Activated naive CD8-positive, alpha-beta T cell treated with anti-CD3 and anti-CD28 coated beads, Interleukin-2, amount 50 U/mL, for 24 hours (primary cell): ENCODE measurements around the gene DOK1.

Experiments used
- ATAC-seq: fragments of 150-1000 bp; cut with Tn5 transposase; one replicate; pipeline ENCODE4 v1.10.0; 2021
- DNase-seq: peaks from one replicate; pipeline ENCODE4 v3.0.0; 2021
- H3K27ac Mint-ChIP-seq: one replicate; pipeline ENCODE4 v1.8.0; 2021; ENCODE audit warnings: mild to moderate bottlenecking, mixed read lengths
- H3K27me3 Mint-ChIP-seq: one replicate; pipeline ENCODE4 v1.8.0; 2021; ENCODE audit warnings: mixed read lengths
- H3K36me3 Mint-ChIP-seq: one replicate; pipeline ENCODE4 v1.8.0; 2021; ENCODE audit warnings: low read depth, mixed read lengths
- H3K4me1 Mint-ChIP-seq: one replicate; pipeline ENCODE4 v1.8.0; 2021; ENCODE audit warnings: mixed read lengths
- H3K4me3 Mint-ChIP-seq: one replicate; pipeline ENCODE4 v1.8.0; 2021; ENCODE audit warnings: mild to moderate bottlenecking, moderate library complexity, mixed read lengths
- H3K9me3 Mint-ChIP-seq: one replicate; pipeline ENCODE4 v1.8.0; 2021; ENCODE audit warnings: mixed read lengths

Gene DOK1

GRCh38 chr2:74583504-74583903, 29.0 kb downstream of the DOK1 start:
- Mint-ChIP-seq H3K36me3 (no peaks in the 10 kb centered on the region), H3K4me1 (peaks cover 23% of the 10 kb centered on the region), H3K9me3 (no peaks in the 10 kb centered on the region), H3K4me3 (no peak overlapping the region), H3K27ac (no peak overlapping the region), H3K27me3 (no peaks in the 10 kb centered on the region)
- no peak for DNase-seq
- no peak for ATAC-seq

DNA sequence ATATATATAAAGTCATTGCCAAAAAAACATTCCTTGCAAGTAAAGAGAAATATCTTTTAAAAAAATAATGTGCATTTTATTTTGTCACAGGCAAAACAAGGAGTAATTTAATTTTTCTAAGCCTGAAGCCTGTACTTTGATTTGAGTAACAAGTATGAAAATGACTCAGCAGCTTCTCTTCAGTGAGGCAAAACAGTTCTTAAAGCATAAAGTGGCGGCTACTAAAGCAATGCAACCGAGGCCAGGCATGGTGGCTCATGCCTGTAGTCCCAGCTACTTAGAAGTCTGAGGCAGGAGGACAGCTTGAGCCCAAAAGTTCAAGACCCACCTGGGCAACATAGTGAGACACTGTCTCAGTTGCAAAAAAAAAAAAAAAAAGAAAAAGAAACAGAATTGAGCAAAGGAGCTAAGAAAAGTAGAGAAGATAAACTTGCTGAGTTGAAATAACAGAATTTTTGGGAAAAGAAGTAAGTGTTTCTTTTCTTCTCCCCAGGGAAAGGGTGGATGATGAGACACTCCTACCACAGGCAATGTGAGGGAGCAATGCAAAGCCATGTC, 29.6 kb downstream of the DOK1 start:
- Mint-ChIP-seq H3K27ac (no peak overlapping the region), H3K27me3 (no peaks in the 10 kb centered on the region), H3K4me3 (no peak overlapping the region), H3K4me1 (peaks cover 23% of the 10 kb centered on the region), H3K9me3 (no peaks in the 10 kb centered on the region), H3K36me3 (no peaks in the 10 kb centered on the region)
- ATAC-seq (no peak), DNase-seq (no peak)

- H3K4me3 Mint-ChIP-seq, result peak overlapping the region; percentile 16
- ATAC-seq (no peak), DNase-seq (peak; percentile 39)
- H3K9me3 Mint-ChIP-seq, result no peaks in the 10 kb centered on the region
- peaks cover 6% of the 10 kb centered on the region for H3K27me3 Mint-ChIP-seq
- peaks cover 23% of the 10 kb centered on the region for H3K4me1 Mint-ChIP-seq
- no peaks in the 10 kb centered on the region for H3K36me3 Mint-ChIP-seq
- H3K27ac Mint-ChIP-seq, result peak overlapping the region; percentile 5
Observed at GRCh38 chr2:74585406-74586185, 31.1 kb downstream of the DOK1 start.

- Mint-ChIP-seq H3K4me1 (peaks cover 23% of the 10 kb centered on the region), H3K27me3 (peaks cover 14% of the 10 kb centered on the region), H3K27ac (no peak overlapping the region), H3K9me3 (no peaks in the 10 kb centered on the region), H3K36me3 (no peaks in the 10 kb centered on the region), H3K4me3 (no peak overlapping the region)
- peak; percentile 77 for ATAC-seq
- peak; percentile 53 for DNase-seq
Observed at GRCh38 chr2:74587664-74588277, 33.3 kb downstream of the DOK1 start.

DNA sequence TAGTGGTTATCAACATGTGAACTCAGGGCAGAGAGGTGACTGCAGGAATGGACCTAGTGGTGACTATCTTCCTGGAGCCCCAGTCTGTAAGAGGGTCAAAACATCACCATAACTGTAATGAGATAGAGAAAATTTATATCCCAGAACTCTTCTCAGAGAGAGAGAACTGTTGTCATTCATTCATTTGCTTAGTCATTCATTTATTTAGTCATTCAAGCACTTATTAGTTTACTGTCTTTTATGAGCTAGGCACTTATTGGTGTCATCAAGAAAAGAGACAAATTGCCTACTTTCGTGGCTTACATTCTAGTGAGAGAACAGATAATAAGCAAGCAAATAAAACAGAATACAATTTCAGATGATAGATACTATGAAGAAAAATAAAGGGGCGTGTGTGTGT, 34.1 kb downstream of the DOK1 start:
- Mint-ChIP-seq H3K36me3 (no peaks in the 10 kb centered on the region), H3K27me3 (peaks cover 18% of the 10 kb centered on the region), H3K4me1 (peaks cover 22% of the 10 kb centered on the region), H3K27ac (no peak overlapping the region), H3K9me3 (no peaks in the 10 kb centered on the region), H3K4me3 (no peak overlapping the region)
- ATAC-seq (no peak), DNase-seq (no peak)

- peaks cover 9% of the 10 kb centered on the region for H3K4me1 Mint-ChIP-seq
- H3K36me3 Mint-ChIP-seq, result no peaks in the 10 kb centered on the region
- no peaks in the 10 kb centered on the region for H3K9me3 Mint-ChIP-seq
- H3K27ac Mint-ChIP-seq, result no peak overlapping the region
- H3K27me3 Mint-ChIP-seq, result peaks cover 39% of the 10 kb centered on the region
- ATAC-seq, result no peak
- no peak overlapping the region for H3K4me3 Mint-ChIP-seq
- DNase-seq, result no peak
Observed at GRCh38 chr2:74593826-74594772, 39.6 kb downstream of the DOK1 start.

DNA sequence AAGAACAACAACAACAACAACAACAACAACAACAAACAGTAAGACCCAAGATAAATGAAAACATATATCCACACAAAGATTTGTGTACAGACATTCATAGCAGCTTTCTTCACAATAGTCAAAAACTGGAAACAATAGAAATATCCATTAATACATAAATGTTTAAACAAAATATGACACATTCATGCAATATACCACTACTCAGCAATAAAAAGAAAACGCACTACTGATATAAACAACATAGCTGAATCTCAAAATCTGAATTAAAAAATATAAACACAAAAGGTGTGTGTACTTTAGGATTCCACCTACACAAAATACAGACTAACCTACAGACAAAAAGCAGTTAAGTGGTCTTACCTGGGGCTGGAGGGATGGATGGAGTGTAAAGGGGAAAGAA, 42.1 kb downstream of the DOK1 start:
- ATAC-seq (no peak), DNase-seq (no peak)
- Mint-ChIP-seq H3K27me3 (peaks cover 39% of the 10 kb centered on the region), H3K36me3 (no peaks in the 10 kb centered on the region), H3K9me3 (no peaks in the 10 kb centered on the region), H3K4me3 (no peak overlapping the region), H3K4me1 (peaks cover 9% of the 10 kb centered on the region), H3K27ac (no peak overlapping the region)

- peaks cover 40% of the 10 kb centered on the region for H3K27me3 Mint-ChIP-seq
Observed at GRCh38 chr2:74597410-74597809, 42.9 kb downstream of the DOK1 start.

DNA sequence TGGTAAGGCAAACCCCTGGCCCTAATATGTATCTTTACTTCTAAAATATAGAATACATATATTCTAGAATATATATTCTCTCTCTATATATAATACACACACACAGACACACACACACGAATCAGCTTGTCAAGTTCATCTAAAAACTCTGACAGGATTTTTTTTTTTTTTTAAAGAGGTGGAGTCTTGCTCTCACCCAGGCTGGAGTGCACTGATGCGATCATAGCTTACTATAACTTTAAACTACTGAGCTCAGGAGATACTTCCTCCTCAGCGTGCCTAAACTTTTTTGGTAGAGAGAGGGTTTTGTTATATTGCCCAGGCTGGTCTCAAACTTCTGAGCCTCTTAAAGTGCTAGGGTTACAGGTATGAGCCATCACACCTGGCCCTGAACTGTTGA, 45.2 kb downstream of the DOK1 start:
- no peak overlapping the region for H3K4me3 Mint-ChIP-seq
- DNase-seq, result no peak
- no peak for ATAC-seq
- no peak overlapping the region for H3K27ac Mint-ChIP-seq
- no peaks in the 10 kb centered on the region for H3K36me3 Mint-ChIP-seq
- peaks cover 46% of the 10 kb centered on the region for H3K27me3 Mint-ChIP-seq
- H3K9me3 Mint-ChIP-seq, result no peaks in the 10 kb centered on the region
- H3K4me1 Mint-ChIP-seq, result peaks cover 4% of the 10 kb centered on the region

More at GRCh38 chr2:74597410-74597809, 42.9 kb downstream of the DOK1 start:
- H3K27ac Mint-ChIP-seq, result no peak overlapping the region
- H3K9me3 Mint-ChIP-seq, result no peaks in the 10 kb centered on the region
- DNase-seq (no peak), ATAC-seq (no peak)
- H3K4me1 Mint-ChIP-seq, result peaks cover 9% of the 10 kb centered on the region
- H3K4me3 Mint-ChIP-seq, result no peak overlapping the region
- no peaks in the 10 kb centered on the region for H3K36me3 Mint-ChIP-seq

DNA sequence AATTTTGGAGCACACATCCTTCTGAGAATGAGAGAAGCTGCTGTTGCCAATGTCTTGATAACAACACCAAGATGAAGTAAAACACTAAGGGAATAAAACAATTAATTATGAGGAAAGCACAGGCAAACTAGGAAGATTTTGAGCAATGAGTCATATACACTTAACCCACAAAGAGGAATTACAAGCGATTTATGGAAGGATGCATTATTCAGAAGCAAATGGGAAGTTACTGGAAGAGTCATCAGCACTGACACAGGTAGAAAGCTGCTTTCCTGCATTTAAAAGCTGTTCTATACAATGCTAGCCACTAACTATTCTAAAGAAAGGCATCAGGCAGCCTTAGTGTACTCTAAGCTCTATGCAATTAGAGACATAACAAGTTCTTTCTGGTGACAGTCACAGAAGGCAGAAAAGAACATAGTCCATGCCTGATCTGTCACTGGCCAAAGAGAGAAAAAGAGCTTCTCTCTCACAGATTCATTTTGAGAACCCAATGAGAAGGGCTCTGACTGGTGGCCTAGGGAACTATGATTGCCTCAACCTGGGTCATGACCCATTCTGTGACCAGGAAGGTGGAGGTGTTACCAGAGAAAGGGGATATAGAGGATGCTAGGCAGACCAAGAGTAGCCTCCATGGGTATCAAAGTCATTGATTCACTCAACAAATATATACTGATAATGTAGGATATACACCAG, 48.2 kb downstream of the DOK1 start:
- H3K9me3 Mint-ChIP-seq, result no peaks in the 10 kb centered on the region
- ATAC-seq (no peak), DNase-seq (no peak)
- H3K36me3 Mint-ChIP-seq, result no peaks in the 10 kb centered on the region
- peaks cover 37% of the 10 kb centered on the region for H3K27me3 Mint-ChIP-seq
- H3K4me1 Mint-ChIP-seq, result peaks cover 4% of the 10 kb centered on the region
- no peak overlapping the region for H3K27ac Mint-ChIP-seq
- no peak overlapping the region for H3K4me3 Mint-ChIP-seq

DNA sequence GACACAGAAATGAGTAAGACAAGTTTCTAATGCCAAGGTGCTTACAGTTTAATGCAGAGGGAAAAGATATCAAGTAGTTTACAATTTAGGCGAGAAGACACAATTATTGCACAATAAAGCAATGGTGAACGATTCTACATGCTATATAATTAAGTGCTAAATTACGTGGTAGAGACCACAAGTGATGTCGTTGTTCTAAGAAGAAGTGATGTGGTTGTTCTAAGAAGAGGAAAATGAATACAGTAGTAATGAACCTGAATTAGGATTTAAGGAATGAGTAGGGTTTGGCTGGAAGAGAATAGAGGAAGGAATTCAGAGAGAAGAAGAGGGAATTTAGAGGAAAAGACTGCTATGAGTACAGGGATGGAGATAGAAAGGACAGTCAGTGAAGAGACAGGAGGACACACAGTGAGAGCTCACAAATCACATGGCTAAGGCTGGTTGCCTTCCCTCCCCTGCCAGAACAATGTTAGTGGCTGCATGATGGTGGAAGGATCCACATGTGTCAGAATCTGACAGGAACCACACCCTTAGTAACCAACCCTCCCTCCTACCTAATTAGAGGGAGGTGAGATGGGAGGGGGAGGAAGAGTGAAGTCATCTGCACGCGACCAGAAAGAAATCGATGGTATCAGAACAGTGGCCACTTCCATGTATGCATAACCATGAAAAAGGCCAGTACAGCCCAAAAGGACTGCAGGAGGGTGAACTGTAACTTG, 48.9 kb downstream of the DOK1 start:
- Mint-ChIP-seq H3K27me3 (peaks cover 39% of the 10 kb centered on the region), H3K9me3 (no peaks in the 10 kb centered on the region), H3K36me3 (no peaks in the 10 kb centered on the region), H3K27ac (no peak overlapping the region), H3K4me3 (no peak overlapping the region), H3K4me1 (peaks cover 4% of the 10 kb centered on the region)
- no peak for ATAC-seq
- no peak for DNase-seq

DNA sequence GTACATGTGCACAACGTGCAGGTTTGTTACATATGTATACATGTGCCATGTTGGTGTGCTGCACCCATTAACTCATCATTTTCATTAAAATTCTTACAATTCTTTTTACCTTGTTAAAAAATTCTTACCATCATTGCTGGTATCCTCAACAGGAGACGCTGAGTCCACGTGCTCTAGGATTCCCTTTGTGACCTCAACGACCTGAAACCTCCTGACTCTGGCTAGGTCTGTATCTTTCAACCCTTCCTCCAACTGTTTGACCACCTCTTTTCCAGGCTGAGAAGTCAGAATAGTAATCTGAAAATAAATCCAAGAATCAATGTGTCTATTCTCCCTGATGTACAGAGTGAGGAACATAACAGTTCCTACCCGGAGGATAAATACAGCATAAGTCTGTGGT, 52.4 kb downstream of the DOK1 start:
- H3K27ac Mint-ChIP-seq, result no peak overlapping the region
- ATAC-seq (no peak), DNase-seq (no peak)
- H3K27me3 Mint-ChIP-seq, result peaks cover 38% of the 10 kb centered on the region
- H3K36me3 Mint-ChIP-seq, result no peaks in the 10 kb centered on the region
- H3K4me3 Mint-ChIP-seq, result no peak overlapping the region
- H3K9me3 Mint-ChIP-seq, result no peaks in the 10 kb centered on the region
- H3K4me1 Mint-ChIP-seq, result peaks cover 4% of the 10 kb centered on the region
